CD14-positive monocyte (primary cell): Measurements from ENCODE around the gene IGFBP2. TPM values are rescaled to one million over a fixed set of nuclear protein-coding genes. Genes with fewer than 3 reads are reported as not detected.

Experiments
- DNase-seq, 3 donors: peaks; one replicate each; pipeline ENCODE4 v3.0.0-alpha.2; 2011 to 2022
- H2AFZ ChIP-seq: 2 replicates; pipeline ENCODE4 v1.6.0; 2012; ENCODE audit warnings: mild to moderate bottlenecking, low read depth, low read length, inconsistent platforms; ENCODE audit not compliant: insufficient read depth, poor library complexity, severe bottlenecking
- H3K27ac ChIP-seq, 2 donors: 1 replicate in 1 of 2; 2 replicates in 1 of 2; pipeline ENCODE4 v1.5.1; 2012 to 2013; ENCODE audit warnings: low read length in 2 of 2, control low read depth in 1 of 2, inconsistent platforms in 1 of 2, low read depth in 1 of 2, mild to moderate bottlenecking in 1 of 2
- H3K27me3 ChIP-seq, 2 donors: one replicate each; pipeline versions ENCODE4 v1.6.0 to v1.6.1; 2011 to 2013; ENCODE audit warnings: low read length in 2 of 2; ENCODE audit not compliant: control insufficient read depth in 2 of 2, insufficient read depth in 2 of 2
- H3K36me3 ChIP-seq, 2 donors: replicated peaks in 1 of 2; 1 replicate in 1 of 2; 2 replicates in 1 of 2; pipeline versions ENCODE4 v1.5.1 to v1.6.1; 2012 to 2013; ENCODE audit warnings: low read length in 2 of 2, control low read depth in 1 of 2, inconsistent platforms in 1 of 2, mild to moderate bottlenecking in 1 of 2; ENCODE audit not compliant: insufficient read depth in 2 of 2, control insufficient read depth in 1 of 2
- H3K4me1 ChIP-seq, 2 donors: 1 replicate in 1 of 2; 2 replicates in 1 of 2; pipeline versions ENCODE4 v1.5.1 to v1.6.1; 2012 to 2013; ENCODE audit warnings: low read length in 2 of 2, control low read depth in 1 of 2, inconsistent platforms in 1 of 2, mild to moderate bottlenecking in 1 of 2, moderate library complexity in 1 of 2; ENCODE audit not compliant: insufficient read depth in 2 of 2, control insufficient read depth in 1 of 2
- H3K4me2 ChIP-seq: replicated peaks from 2 replicates; pipeline ENCODE3; 2012; ENCODE audit warnings: low read length, moderate library complexity, mild to moderate bottlenecking; ENCODE audit not compliant: poor library complexity, severe bottlenecking; ENCODE audit errors: extremely low read depth
- H3K4me3 ChIP-seq, 3 experiments: fragments of 200-600 bp in 1 of 3; sonication (generic) in 1 of 3; replicated peaks in 1 of 3; 1 replicate in 2 of 3; 2 replicates in 1 of 3; pipeline ENCODE4 v1.5.1; 2011 to 2013; ENCODE audit warnings: low read length in 3 of 3, mild to moderate bottlenecking in 3 of 3, control low read depth in 2 of 3, low read depth in 2 of 3, inconsistent platforms in 1 of 3, moderate library complexity in 1 of 3
- H3K79me2 ChIP-seq: 2 replicates; pipeline ENCODE4 v1.6.0; 2012; ENCODE audit warnings: mild to moderate bottlenecking, control low read depth, inconsistent platforms, low read length, moderate library complexity; ENCODE audit not compliant: insufficient read depth
- H3K9ac ChIP-seq: 2 replicates; pipeline ENCODE4 v1.6.0; 2017; ENCODE audit warnings: low read length, mild to moderate bottlenecking; ENCODE audit not compliant: insufficient read depth, poor library complexity, severe bottlenecking
- H3K9me3 ChIP-seq, 2 donors: replicated peaks in 1 of 2; 1 replicate in 1 of 2; 2 replicates in 1 of 2; pipeline versions ENCODE4 v1.5.1 to v1.6.1; 2012 to 2013; ENCODE audit warnings: low read length in 2 of 2, control low read depth in 1 of 2; ENCODE audit not compliant: control insufficient read depth in 1 of 2, insufficient read depth in 1 of 2
- H4K20me1 ChIP-seq: 2 replicates; pipeline ENCODE4 v1.6.0; 2012; ENCODE audit warnings: mild to moderate bottlenecking, low read length, control low read depth, moderate library complexity; ENCODE audit not compliant: insufficient read depth
- H3K27ac Mint-ChIP-seq, 7 donors: one replicate each; pipeline ENCODE4 v1.8.0; 2020; ENCODE audit warnings: mild to moderate bottlenecking in 7 of 7, mixed read lengths in 7 of 7, moderate library complexity in 6 of 7, inconsistent platforms in 2 of 7
- H3K27me3 Mint-ChIP-seq, 3 donors: one replicate each; pipeline ENCODE4 v1.8.0; 2021 to 2022; ENCODE audit warnings: low read depth in 3 of 3, mild to moderate bottlenecking in 3 of 3, mixed read lengths in 3 of 3, moderate library complexity in 3 of 3, inconsistent platforms in 1 of 3
- H3K36me3 Mint-ChIP-seq, 2 donors: one replicate each; pipeline ENCODE4 v1.8.0; 2020; ENCODE audit warnings: mixed read lengths in 2 of 2, inconsistent platforms in 1 of 2, mild to moderate bottlenecking in 1 of 2
- H3K4me1 Mint-ChIP-seq: one replicate; pipeline ENCODE4 v1.8.0; 2020; ENCODE audit warnings: mild to moderate bottlenecking, mixed read lengths
- H3K4me3 Mint-ChIP-seq, 2 donors: one replicate each; pipeline ENCODE4 v1.8.0; 2020; ENCODE audit warnings: mild to moderate bottlenecking in 2 of 2, mixed read lengths in 2 of 2, moderate library complexity in 1 of 2
- H3K9me3 Mint-ChIP-seq, 7 donors: one replicate each; pipeline ENCODE4 v1.8.0; 2020 to 2022; ENCODE audit warnings: mixed read lengths in 7 of 7, mild to moderate bottlenecking in 6 of 7, moderate library complexity in 6 of 7, inconsistent platforms in 2 of 7
- CTCF ChIP-seq: fragments of 200-600 bp; IDR thresholded peaks from one replicate; pipeline ENCODE4 v1.8.0; 2022; ENCODE audit warnings: antibody characterized with exemption, mild to moderate bottlenecking
- WGBS: methylation state at CpG from one replicate; pipeline ENCODE4 v1.1.5; 2013; ENCODE audit warnings: missing lambda C conversion rate; ENCODE audit not compliant: insufficient coverage; 5-methylcytosine and 5-hydroxymethylcytosine counted together
- intact Hi-C, 2 donors: fragments of 100-400 bp; cut with micrococcal nuclease; formaldehyde crosslinking; loops; one replicate each; pipeline versions ENCODE4 v1.15.0 to v1.15.1; 2023
- polyA plus RNA-seq, 3 donors: library from polyadenylated mRNA; depleted of rRNA in 1 of 3; unstranded in 2 of 3; stranded (reverse) in 1 of 3; fragments of 300-500 nt in 2 of 3; fragments of >200 nt in 1 of 3; fragmentation: Illumina TruSeq in 2 of 3; gene quantifications; 1 replicate in 2 of 3; 2 replicates in 1 of 3; pipeline ENCODE4 v1.2.3, GENCODE V29; 2012 to 2021

Gene IGFBP2
- polyA plus RNA-seq, 3 donors = 1.6 TPM; not detected in 2

GRCh38 chr2:216690456-216690852 lies 57.2 kb downstream of the IGFBP2 start:
- Histone ChIP-seq H3K4me3 (no peak overlapping the region), H3K36me3 (no peaks in the 10 kb centered on the region), H4K20me1 (no peaks in the 10 kb centered on the region), H3K4me2 (no peak overlapping the region), H3K4me1 (peaks cover 17 to 25% of the 10 kb centered on the region in 2 donors), H3K27me3 (peaks cover 57 to 71% of the 10 kb centered on the region in 2 donors), H2AFZ (no peak overlapping the region), H3K9me3 (peaks cover 0 to 18% of the 10 kb centered on the region in 2 donors), H3K27ac (no peak overlapping the region), H3K9ac (no peak overlapping the region), H3K79me2 (no peaks in the 10 kb centered on the region)
- peaks cover 0 to 20% (median 6%) of the 10 kb centered on the region in 7 donors for H3K9me3 Mint-ChIP-seq
- H3K4me3 Mint-ChIP-seq = peak overlapping the region in 1 of 2 donors; percentile 66
- peaks cover 42 to 71% (median 45%) of the 10 kb centered on the region in 3 donors for H3K27me3 Mint-ChIP-seq
- no peak for DNase-seq
- H3K36me3 Mint-ChIP-seq = peaks cover 0 to 6% of the 10 kb centered on the region in 2 donors
- TF ChIP-seq CTCF = no peak
- H3K4me1 Mint-ChIP-seq = peaks cover 33% of the 10 kb centered on the region
- 57% methylated on average over 4 of the region's 6 CpGs for WGBS
- peak overlapping the region in 1 of 7 donors; percentile 46 for H3K27ac Mint-ChIP-seq
- intact Hi-C loops = no loop called here

DNA sequence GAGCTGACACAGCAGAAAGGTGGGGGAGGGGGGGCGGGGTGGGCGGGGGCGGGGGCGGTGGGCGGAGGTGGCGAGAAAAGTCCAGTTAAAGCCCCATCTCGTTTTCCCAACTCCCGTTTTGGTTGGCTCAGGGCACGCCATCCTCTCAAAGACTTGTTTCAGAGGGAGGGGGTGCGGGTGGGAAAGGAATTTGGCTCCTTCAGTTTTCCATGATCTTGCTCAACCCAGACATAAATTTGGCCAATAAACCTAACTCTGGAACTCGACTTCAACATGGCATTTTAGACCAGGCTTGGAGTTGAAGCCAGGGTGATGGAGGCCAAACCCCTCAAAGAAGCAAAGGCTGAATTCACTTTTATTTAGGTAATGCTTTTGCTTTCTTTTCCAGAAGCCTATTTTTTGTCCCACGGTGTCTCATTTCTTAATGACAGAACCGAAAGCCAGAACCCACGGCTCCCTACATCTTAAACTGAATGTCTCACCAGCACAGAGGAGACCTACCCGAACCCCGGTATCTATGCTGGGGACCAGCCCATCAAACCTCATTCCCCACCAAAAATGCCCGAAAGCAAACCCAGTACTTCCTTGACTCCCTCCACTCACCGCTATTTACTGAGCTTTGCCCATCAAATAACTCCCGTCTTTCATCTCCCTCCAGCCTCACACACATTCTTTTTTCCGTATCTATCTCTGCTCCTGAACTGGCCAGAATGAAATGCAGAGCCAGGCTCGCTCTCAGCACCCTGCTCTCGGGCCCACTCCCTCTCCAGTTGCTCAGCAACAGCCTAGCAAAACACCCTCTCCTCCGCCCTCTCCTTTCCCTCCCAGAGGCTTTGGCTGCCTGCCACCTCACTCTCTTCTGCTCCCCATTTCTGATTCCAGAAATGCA lies 57.9 kb downstream of the IGFBP2 start:
- H3K9me3 Mint-ChIP-seq = peaks cover 0 to 20% (median 6%) of the 10 kb centered on the region in 7 donors
- peaks cover 0 to 6% of the 10 kb centered on the region in 2 donors for H3K36me3 Mint-ChIP-seq
- no peak for TF ChIP-seq CTCF
- peaks cover 33% of the 10 kb centered on the region for H3K4me1 Mint-ChIP-seq
- no peaks in the 10 kb centered on the region for H4K20me1 ChIP-seq
- H3K4me2 ChIP-seq = no peak overlapping the region
- no peaks in the 10 kb centered on the region for H3K36me3 ChIP-seq
- H3K4me3 Mint-ChIP-seq = peak overlapping the region in 1 of 2 donors; percentile 79
- peaks cover 17 to 25% of the 10 kb centered on the region in 2 donors for H3K4me1 ChIP-seq
- H3K27me3 ChIP-seq = peaks cover 63 to 78% of the 10 kb centered on the region in 2 donors
- H3K27ac ChIP-seq = no peak overlapping the region
- DNase-seq = no peak
- intact Hi-C loops = no loop called here
- H3K9ac ChIP-seq = no peak overlapping the region
- H3K4me3 ChIP-seq = no peak overlapping the region
- peaks cover 41 to 74% (median 42%) of the 10 kb centered on the region in 3 donors for H3K27me3 Mint-ChIP-seq
- WGBS = 8% methylated on average over 12 of the region's 23 CpGs
- no peaks in the 10 kb centered on the region for H3K79me2 ChIP-seq
- H3K9me3 ChIP-seq = peaks cover 0 to 20% of the 10 kb centered on the region in 2 donors
- H3K27ac Mint-ChIP-seq = peak overlapping the region in 2 of 7 donors; percentile 4 to 10
- no peak overlapping the region for H2AFZ ChIP-seq
